GM06990 (cell line): ENCODE data around the gene KCNJ4.

Experiments
- DNase-seq: peaks from one replicate; pipeline ENCODE4 v3.0.0-alpha.2; 2011; ENCODE audit not compliant: insufficient read length; ENCODE audit errors: extremely low read depth
- H3K27me3 ChIP-seq: replicated peaks from 2 replicates; pipeline ENCODE4 v1.6.0; 2011; ENCODE audit warnings: low read length; ENCODE audit not compliant: control insufficient read depth, insufficient read depth
- H3K36me3 ChIP-seq: 2 replicates; pipeline ENCODE4 v1.5.1; 2011; ENCODE audit warnings: low read length; ENCODE audit not compliant: control insufficient read depth, insufficient read depth
- H3K4me3 ChIP-seq: replicated peaks from 2 replicates; pipeline ENCODE4 v1.5.1; 2011; ENCODE audit warnings: low read depth, mild to moderate bottlenecking, control low read depth, low read length
- TF ChIP-seq, protein P1 (sequence below): IDR thresholded peaks from 2 replicates; pipeline ENCODE4 v1.5.1; 2011; ENCODE audit warnings: low read length, control low read depth, mild to moderate bottlenecking, inconsistent platforms; ENCODE audit not compliant: insufficient read depth, poor library complexity, severe bottlenecking

Gene KCNJ4

DNA sequence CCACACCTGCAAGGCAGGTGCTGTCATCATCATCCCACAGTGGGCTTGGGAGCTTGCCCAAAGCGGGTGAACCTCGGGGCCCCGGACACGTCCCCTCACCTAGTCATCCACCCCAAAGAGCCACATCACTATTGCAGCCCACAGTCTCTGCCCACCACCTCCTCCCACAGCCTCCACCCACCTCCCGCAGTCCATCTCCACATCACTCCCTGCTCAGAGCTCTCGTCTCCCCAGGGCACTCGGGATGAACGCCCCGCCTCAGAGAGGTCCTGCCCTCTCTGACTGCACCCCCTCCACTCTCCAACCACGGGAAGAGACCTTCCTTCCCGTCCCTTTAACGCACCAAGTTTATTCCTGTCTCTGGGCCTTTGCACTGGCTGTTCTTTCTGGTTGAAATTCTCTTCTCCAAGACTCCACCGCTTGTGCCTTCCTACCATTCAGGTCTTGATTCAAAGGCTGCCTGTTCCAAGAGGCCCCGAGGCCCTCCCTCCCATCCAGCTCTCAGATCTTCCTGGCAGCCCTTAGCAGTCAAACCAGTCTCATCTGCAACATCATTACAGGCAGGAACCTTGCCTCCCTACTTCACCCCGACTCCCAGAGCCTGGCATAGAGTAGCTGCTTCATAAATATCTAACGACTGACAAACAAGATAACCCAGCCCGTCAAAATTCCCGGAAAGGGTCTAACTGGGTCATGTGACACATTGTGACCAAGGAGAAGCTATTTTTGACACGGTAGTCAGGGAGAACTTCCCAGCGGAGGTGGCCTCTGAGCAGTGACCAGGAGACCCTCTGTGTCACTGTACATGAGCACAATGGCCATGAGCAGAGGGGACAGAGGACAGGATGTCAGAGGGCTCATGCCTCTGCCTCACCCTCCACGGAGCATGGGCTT is 11.1 kb downstream of the KCNJ4 start:
- TF ChIP-seq, protein P1, sequence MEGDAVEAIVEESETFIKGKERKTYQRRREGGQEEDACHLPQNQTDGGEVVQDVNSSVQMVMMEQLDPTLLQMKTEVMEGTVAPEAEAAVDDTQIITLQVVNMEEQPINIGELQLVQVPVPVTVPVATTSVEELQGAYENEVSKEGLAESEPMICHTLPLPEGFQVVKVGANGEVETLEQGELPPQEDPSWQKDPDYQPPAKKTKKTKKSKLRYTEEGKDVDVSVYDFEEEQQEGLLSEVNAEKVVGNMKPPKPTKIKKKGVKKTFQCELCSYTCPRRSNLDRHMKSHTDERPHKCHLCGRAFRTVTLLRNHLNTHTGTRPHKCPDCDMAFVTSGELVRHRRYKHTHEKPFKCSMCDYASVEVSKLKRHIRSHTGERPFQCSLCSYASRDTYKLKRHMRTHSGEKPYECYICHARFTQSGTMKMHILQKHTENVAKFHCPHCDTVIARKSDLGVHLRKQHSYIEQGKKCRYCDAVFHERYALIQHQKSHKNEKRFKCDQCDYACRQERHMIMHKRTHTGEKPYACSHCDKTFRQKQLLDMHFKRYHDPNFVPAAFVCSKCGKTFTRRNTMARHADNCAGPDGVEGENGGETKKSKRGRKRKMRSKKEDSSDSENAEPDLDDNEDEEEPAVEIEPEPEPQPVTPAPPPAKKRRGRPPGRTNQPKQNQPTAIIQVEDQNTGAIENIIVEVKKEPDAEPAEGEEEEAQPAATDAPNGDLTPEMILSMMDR, result no peak
- no peak for DNase-seq
- Histone ChIP-seq H3K36me3 (no peaks in the 10 kb centered on the region), H3K27me3 (no peaks in the 10 kb centered on the region; the same call in 1 of the 2 replicates), H3K4me3 (no peak overlapping the region)

DNA sequence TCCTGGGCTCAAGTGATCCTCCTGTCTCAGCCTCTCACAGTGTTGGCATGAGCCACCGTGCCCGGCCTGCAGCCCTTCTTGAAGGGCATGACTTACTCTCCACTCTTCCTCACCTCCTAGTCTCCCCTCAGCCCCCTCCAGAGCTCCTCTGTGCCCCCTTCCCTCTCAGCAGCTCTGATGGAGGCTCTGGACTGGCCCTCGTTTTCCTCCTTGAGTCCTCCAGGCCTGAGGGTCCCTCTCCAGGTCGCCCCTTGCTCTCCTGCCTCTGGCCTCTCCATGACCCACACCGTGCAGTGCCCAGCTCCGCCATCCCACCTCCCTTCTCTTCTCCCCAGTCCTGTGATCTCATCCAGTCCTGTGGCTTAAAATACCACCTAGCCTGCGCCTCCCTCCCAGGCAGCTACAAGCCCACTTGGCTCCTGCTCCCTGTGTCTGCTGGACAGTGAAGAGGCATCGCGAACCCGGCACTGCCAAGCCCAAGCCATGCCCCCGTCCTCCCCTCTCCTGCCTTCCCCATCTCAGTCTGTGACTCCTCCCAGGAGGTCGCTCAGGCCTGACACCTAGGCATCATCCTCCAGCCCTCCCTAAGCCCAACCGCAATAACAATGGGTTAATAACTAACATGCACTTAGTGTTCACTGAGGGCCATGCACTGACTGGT is 11.9 kb downstream of the KCNJ4 start:
- Histone ChIP-seq H3K4me3 (no peak overlapping the region), H3K36me3 (no peaks in the 10 kb centered on the region), H3K27me3 (no peaks in the 10 kb centered on the region; the same call in 1 of the 2 replicates)
- TF ChIP-seq, protein P1, result no peak
- DNase-seq, result no peak

DNA sequence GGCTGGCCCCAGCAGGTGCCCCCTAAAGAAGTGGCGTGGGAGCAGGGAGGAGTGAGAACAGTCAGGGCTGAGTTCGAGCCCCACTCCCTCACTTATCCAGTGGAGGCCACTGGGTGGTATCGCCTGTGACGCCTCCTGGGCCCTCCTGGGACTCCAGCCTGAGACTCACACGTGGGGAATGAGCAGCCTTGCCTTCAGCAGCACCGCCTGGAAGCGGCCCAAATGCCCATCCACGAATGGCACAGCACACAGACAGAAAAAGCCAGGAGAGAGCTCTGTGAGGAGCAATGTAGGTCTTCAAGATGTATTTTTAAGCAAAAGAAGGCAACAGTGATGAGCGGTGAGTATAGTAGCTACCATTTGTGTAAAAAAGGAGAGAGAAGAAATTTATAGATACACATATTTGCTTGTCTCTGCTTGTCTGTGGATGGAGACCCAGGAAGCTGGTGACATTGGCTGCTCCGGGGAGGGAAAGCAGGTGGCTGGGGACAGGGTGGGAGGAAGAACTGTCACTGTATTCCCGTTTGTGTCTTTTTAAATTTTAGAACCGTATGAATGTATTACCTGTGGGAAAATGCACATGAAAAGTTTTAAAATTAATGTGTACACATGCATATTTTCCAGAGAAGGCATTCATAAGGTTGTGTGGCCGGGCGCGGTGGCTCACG is 13.2 kb downstream of the KCNJ4 start:
- H3K4me3 ChIP-seq, result no peak overlapping the region
- DNase-seq, result no peak
- TF ChIP-seq, protein P1, result no peak
- no peaks in the 10 kb centered on the region; the same call in 1 of the 2 replicates for H3K27me3 ChIP-seq
- H3K36me3 ChIP-seq, result no peaks in the 10 kb centered on the region

DNA sequence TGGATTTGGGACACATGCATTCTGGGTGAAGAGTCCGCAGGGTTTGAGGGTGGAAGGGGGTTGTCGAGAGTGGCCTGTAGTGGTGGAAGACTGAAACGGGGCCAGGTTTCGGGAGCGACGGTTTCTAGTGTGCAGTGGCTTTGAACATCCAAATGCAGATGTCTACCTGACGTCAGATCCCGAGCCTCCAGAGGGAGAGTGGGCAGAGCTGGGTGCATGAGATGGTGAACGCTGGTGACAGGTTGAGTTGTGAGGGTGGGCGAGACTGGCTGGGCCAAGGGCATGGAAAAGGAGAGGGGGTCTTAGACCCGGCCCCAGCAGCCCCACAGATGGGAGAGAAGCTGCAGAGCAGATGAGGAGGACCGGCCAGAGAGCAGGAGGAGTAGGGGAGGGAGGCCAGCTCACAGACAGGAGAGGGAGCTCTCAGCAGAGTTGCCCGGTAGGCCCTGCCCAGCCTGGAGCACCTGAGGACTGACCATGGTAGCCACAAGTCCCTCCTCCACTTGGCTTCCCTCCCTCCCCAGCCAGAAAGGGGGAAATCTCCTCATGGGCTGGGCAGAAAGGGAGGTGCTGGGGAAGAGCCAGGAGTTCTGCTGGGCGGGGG is 14.2 kb downstream of the KCNJ4 start:
- DNase-seq, result no peak
- TF ChIP-seq, protein P1, result no peak
- Histone ChIP-seq H3K4me3 (no peak overlapping the region), H3K27me3 (no peaks in the 10 kb centered on the region; the same call in 1 of the 2 replicates), H3K36me3 (no peaks in the 10 kb centered on the region)

DNA sequence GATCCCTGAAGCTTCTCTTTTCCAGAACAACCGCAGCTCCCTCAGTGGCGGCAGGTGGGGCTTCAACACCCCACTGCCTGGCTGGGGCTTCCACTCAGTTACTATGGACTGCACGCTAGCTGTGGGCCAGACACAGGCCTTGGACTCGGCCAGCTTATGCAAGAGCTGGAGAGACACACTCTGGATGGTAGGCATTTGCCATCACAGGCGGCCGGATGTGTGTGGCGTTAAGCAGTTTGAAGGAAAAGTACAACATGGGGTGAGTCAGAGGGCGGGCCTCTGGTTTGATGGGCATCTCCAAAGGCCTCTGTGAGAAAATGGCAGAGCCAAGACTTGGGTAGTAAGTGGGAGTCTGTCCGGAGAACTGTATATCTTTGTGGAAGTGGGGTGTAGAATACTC is 17.6 kb downstream of the KCNJ4 start:
- H3K36me3 ChIP-seq, result no peaks in the 10 kb centered on the region
- H3K4me3 ChIP-seq, result no peak overlapping the region
- no peak for DNase-seq
- TF ChIP-seq, protein P1, result no peak
- no peaks in the 10 kb centered on the region; the same call in 1 of the 2 replicates for H3K27me3 ChIP-seq
